22Rv1 (cell line): ENCODE measurements around the gene OR8D2.

Experiments used
- H3K27ac ChIP-seq: fragments of 450-650 bp; 2 replicates; pipeline ENCODE4 v1.5.1; 2017
- CTCF ChIP-seq: fragments of 450-650 bp; IDR thresholded peaks from 2 replicates; pipeline ENCODE4 v1.5.1; 2017; ENCODE audit warnings: mild to moderate bottlenecking
- ZFX ChIP-seq: fragments of 450-650 bp; IDR thresholded peaks from 2 replicates; pipeline ENCODE4 v1.6.1; 2017; ENCODE audit warnings: antibody characterized with exemption, borderline replicate concordance

OR8D2 gene

GRCh38 chr11:124329787-124330478, 9.9 kb upstream of the OR8D2 start:
- TF ChIP-seq CTCF (no peak), ZFX (no peak)
- no peak overlapping the region for H3K27ac ChIP-seq

GRCh38 chr11:124327775-124328174, 7.8 kb upstream of the OR8D2 start:
- TF ChIP-seq ZFX (no peak), CTCF (no peak)
- H3K27ac ChIP-seq, result no peak overlapping the region

GRCh38 chr11:124322356-124322755, 2.4 kb upstream of the OR8D2 start:
- TF ChIP-seq ZFX, result no peak
- TF ChIP-seq CTCF, result no peak
- no peak overlapping the region for H3K27ac ChIP-seq

GRCh38 chr11:124315052-124315451, 4.9 kb downstream of the OR8D2 start:
- no peak overlapping the region for H3K27ac ChIP-seq
- TF ChIP-seq CTCF (no peak), ZFX (no peak)

GRCh38 chr11:124313849-124314248, 6.1 kb downstream of the OR8D2 start, which contains the start of gene OR8D1:
Gene OR8D1 (minus strand): TSS chr11:124313949. CDS start chr11:124310766, 3,183 bp downstream.
- TF ChIP-seq CTCF (no peak), ZFX (no peak)
- no peak within 1 kb of the TSS for H3K27ac ChIP-seq

DNA sequence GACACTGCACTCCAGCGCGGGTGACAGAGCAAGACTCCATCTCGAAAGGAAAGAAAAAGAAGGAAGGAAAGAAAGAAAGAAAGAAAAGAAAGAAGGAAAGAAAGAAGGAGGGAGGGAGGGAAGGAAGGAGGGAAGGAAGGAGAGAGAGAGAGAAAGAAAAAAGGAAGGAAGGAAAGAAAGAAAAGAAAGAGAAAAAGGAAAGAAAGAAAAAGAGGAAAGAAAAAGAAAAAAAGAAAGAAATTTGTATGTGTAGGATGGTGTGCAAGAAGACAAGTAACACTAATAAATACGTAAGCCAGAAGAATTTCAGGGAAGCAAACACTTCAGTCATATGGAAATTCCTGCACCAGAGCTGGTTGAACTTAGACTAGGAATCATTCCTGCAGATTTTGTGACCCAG, 6.9 kb downstream of the OR8D2 start:
- no peak overlapping the region for H3K27ac ChIP-seq

More for the DNA sequence above, 6.9 kb downstream of the OR8D2 start:
- TF ChIP-seq ZFX (no peak), CTCF (no peak)
